PFSK-1 (cell line): Measurements from ENCODE around the gene GAS2L2.

Experiments used
- FOXP2 ChIP-seq: optimal IDR thresholded peaks from 2 replicates; pipeline ENCODE3; 2011; ENCODE audit warnings: borderline replicate concordance, control low read depth, inconsistent platforms; ENCODE audit not compliant: insufficient read depth; ENCODE audit errors: extremely low read length, extremely low read depth
- POLR2AphosphoS5 ChIP-seq: IDR thresholded peaks from 2 replicates; pipeline ENCODE4 v1.6.1; 2012; ENCODE audit warnings: low read depth, mild to moderate bottlenecking, control low read depth, low read length, moderate library complexity
- SIN3A ChIP-seq: IDR thresholded peaks from 2 replicates; pipeline ENCODE4 v1.6.1; 2012; ENCODE audit warnings: mild to moderate bottlenecking, low read length, moderate library complexity, borderline replicate concordance; ENCODE audit not compliant: insufficient read depth
- TAF1 ChIP-seq: IDR thresholded peaks from 2 replicates; pipeline ENCODE4 v1.6.1; 2012; ENCODE audit warnings: low read length, control low read depth, borderline replicate concordance; ENCODE audit not compliant: insufficient read depth
- TF ChIP-seq, protein P1 (sequence below), 2 experiments: IDR thresholded peaks; 2 replicates each; pipeline versions ENCODE4 v1.6.1 to v1.8.0; 2011 to 2012; ENCODE audit warnings: low read depth in 2 of 2, low read length in 2 of 2, control low read depth in 1 of 2, inconsistent platforms in 1 of 2, mild to moderate bottlenecking in 1 of 2, moderate library complexity in 1 of 2; ENCODE audit not compliant: insufficient read depth in 1 of 2

Gene GAS2L2

DNA sequence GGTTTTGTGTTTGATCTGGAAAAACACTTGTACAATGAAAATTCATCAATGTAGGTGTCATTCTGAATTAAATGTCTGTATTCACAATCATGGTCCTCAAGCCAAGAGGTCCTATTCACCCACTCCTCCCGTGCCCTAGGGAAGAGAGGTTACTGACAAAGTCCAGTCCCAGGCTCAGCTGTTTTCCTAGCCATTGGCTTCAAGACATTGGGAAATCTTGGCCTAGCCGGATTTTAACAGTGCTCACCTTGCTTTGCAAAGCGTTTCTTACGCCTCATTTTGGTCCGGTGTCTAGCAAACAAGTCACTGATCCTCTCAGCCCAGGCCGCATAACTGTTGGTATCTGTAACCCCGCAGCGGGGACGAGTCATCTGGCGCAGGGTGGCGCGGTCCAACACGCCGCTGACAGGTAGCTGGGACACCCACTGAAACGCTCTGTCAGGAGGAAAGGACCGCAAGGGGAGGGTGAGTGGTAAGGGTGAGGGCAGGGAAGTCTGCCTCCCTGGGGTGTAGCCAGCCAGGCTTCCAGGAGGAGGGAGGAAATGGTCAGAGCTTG lies 25.7 kb upstream of the GAS2L2 start:
- TF ChIP-seq FOXP2: no peak
- TF ChIP-seq TAF1: no peak
- TF ChIP-seq POLR2AphosphoS5: no peak
- TF ChIP-seq, protein P1, sequence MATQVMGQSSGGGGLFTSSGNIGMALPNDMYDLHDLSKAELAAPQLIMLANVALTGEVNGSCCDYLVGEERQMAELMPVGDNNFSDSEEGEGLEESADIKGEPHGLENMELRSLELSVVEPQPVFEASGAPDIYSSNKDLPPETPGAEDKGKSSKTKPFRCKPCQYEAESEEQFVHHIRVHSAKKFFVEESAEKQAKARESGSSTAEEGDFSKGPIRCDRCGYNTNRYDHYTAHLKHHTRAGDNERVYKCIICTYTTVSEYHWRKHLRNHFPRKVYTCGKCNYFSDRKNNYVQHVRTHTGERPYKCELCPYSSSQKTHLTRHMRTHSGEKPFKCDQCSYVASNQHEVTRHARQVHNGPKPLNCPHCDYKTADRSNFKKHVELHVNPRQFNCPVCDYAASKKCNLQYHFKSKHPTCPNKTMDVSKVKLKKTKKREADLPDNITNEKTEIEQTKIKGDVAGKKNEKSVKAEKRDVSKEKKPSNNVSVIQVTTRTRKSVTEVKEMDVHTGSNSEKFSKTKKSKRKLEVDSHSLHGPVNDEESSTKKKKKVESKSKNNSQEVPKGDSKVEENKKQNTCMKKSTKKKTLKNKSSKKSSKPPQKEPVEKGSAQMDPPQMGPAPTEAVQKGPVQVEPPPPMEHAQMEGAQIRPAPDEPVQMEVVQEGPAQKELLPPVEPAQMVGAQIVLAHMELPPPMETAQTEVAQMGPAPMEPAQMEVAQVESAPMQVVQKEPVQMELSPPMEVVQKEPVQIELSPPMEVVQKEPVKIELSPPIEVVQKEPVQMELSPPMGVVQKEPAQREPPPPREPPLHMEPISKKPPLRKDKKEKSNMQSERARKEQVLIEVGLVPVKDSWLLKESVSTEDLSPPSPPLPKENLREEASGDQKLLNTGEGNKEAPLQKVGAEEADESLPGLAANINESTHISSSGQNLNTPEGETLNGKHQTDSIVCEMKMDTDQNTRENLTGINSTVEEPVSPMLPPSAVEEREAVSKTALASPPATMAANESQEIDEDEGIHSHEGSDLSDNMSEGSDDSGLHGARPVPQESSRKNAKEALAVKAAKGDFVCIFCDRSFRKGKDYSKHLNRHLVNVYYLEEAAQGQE (IDR thresholded peaks at IDR 0.05; ENCODE audit: insufficient read depth in 1 of 2, low read depth in 2 of 2, low read length in 2 of 2): no peak
- TF ChIP-seq SIN3A: no peak

DNA sequence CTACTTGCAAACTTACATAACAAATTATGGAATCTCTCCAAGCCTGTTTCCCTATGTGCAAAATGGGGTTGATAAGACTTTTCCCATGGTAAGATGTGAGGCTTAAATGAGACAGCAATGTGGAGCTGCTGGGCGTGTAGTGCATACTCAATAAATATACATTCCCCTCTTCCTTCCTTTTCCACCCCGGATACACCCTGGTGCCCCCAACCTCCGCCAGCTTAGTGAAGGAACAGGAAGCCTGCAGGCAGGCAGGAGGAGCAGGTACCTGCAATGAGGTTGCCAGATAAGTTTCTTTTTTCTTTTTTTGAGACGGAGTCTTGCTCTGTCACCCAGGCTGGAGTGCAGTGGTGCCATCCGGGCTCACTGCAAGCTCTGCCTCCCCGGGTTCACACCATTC lies 22.5 kb upstream of the GAS2L2 start:
- TF ChIP-seq SIN3A (no peak), FOXP2 (no peak), POLR2AphosphoS5 (no peak), TAF1 (no peak)
- TF ChIP-seq, protein P1 (IDR thresholded peaks at IDR 0.05; ENCODE audit: insufficient read depth in 1 of 2, low read depth in 2 of 2, low read length in 2 of 2): no peak

DNA sequence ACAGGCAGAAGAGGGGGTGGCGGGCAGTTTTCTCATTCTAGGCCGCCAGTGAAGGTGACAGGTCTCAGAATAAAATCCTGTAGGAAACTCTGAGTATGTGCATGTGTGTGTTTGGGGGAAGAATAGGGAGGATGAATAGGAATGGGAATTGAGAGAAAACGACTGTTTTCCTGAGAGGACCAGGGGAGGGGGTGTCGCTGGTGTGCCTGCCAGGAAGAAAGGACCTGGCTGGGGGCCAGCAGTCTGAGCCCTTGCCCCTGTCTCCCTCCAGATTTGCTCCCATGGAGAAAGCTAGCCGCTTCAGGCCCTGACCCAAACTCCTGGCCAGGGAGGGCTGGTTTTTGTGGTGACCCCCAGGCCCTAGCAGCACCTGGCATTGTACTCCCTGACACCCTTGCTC lies 22.0 kb upstream of the GAS2L2 start:
- no peak for TF ChIP-seq TAF1
- no peak for TF ChIP-seq SIN3A
- no peak for TF ChIP-seq FOXP2
- TF ChIP-seq, protein P1 (IDR thresholded peaks at IDR 0.05; ENCODE audit: insufficient read depth in 1 of 2, low read depth in 2 of 2, low read length in 2 of 2): no peak
- no peak for TF ChIP-seq POLR2AphosphoS5

DNA sequence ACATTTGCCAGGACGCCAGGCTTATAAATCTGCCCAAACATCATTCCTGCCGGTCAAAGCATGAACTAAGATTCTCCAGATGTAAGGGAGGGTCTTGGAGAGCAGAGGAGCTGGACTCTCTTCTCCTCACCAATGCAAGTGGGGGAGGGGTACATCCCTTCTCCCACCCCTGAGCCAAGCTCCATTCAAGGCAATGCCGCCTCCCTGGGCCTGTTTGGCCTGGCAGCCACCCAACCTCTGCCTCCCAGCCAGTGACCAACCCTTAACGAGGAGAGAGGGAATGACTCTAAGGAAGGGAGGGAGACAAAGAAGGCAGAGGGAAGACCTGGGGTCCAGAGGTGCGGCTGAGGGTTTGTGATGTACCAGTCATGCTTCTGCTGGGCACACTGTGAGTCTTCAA lies 21.5 kb upstream of the GAS2L2 start:
- TF ChIP-seq FOXP2 (no peak), SIN3A (no peak), POLR2AphosphoS5 (no peak)
- TF ChIP-seq, protein P1 (IDR thresholded peaks at IDR 0.05; ENCODE audit: insufficient read depth in 1 of 2, low read depth in 2 of 2, low read length in 2 of 2): no peak

DNA sequence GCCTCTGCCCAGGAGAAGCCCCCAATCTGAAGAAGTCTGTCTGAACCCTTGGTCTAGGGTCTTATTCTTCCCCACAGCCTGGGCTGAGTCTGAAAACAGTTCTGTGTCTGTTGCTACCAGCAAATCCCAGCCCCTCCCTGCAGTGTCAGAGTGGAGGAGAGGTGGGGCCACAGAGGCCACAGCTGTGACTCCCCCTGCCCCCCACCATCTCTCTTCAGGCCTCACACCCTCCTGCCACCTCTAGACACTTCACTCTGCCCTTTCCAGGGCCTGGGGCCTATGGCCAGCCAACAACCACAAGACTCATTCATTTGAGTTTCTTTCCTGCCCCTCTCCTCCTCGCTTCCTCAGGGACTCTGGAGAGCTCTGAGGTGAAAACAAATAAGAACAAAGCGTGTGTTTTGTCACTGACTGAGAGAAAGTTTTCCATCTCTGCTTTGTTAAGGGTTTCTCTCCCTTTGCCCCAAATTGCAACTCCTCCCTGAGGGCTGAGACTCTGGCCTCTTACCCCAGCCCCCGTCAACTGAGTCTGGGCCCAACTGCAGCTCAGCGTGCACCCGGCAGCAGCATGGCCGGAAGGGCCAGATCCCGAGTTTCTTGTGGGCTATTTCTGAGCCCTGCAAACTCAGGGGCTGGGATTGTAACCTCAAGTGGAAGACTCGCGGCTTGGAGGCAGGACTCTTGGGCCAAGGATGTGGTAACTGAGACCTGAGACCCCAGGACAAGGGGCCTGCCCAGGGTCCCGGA lies 20.8 kb upstream of the GAS2L2 start:
- TF ChIP-seq POLR2AphosphoS5 (peak; percentile 39; the same call in 1 of the 2 replicates), FOXP2 (peak; percentile 27), SIN3A (no peak), TAF1 (peak; percentile 31; the same call in 1 of the 2 replicates)
- TF ChIP-seq, protein P1 (IDR thresholded peaks at IDR 0.05; ENCODE audit: insufficient read depth in 1 of 2, low read depth in 2 of 2, low read length in 2 of 2): peak in 1 of 2 experiments; percentile 51; a peak in 2 of 4 replicates
